Uterus (tissue), 2 donors: Measurements from ENCODE around the gene CHCHD10.

Source experiments
- POLR2A ChIP-seq, 2 donors: fragments of 450-650 bp; IDR thresholded peaks; one replicate each; pipeline ENCODE4 v1.6.1; 2016; ENCODE audit warnings: antibody characterized with exemption in 2 of 2, mild to moderate bottlenecking in 1 of 2, moderate library complexity in 1 of 2
- TF ChIP-seq, protein P1 (sequence below), 4 experiments: fragments of 200-600 bp in 2 of 4; fragments of 450-650 bp in 2 of 4; sonication (generic) in 2 of 4; IDR thresholded peaks; one replicate each; pipeline ENCODE4 v1.5.1; 2016 to 2019; ENCODE audit warnings: antibody characterized with exemption in 4 of 4, mild to moderate bottlenecking in 2 of 4, moderate library complexity in 1 of 4

DNA sequence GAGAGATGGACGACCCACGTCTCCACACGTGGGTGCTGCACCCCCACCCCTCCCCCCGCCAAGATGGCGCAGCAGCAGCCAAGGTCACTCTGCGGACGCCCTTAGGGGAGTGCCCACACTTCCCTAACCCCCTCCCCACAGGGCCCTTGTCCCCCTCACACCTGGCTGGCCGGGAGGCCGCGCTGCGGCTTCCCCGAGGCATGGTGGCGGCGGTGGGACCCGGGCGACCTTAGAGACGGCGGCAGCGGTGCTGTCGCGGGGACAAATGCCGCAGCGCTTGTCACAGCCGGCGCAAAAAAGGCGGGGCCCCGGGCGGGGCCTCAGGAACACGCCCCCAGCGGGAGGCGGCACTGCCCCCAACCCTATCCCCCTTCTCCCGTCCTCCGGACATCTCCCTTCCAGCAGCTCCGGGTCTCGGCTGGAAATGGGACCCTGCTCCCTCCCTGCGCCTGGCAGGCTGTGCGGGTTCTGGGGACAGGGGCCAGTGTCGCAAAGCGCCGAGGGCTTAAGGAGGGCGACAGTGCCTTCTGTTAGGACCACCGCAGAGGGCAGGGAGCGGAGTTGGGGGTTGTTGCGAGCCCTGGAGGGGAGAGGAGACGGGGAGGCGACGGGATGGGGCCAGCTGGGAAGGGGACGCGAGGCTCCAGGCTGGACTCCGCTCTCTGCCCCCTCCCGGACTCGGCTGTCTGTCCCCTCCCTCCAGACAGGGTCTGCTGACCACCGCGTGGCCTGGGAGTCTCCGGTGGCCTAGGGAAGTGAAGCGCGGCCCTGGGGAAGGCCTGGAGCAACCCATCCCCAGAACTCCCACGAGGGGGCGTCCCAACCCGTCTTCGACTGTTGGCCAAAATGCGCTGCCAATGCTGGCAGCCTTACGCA, at the start of gene CHCHD10:
- TF ChIP-seq, protein P1, sequence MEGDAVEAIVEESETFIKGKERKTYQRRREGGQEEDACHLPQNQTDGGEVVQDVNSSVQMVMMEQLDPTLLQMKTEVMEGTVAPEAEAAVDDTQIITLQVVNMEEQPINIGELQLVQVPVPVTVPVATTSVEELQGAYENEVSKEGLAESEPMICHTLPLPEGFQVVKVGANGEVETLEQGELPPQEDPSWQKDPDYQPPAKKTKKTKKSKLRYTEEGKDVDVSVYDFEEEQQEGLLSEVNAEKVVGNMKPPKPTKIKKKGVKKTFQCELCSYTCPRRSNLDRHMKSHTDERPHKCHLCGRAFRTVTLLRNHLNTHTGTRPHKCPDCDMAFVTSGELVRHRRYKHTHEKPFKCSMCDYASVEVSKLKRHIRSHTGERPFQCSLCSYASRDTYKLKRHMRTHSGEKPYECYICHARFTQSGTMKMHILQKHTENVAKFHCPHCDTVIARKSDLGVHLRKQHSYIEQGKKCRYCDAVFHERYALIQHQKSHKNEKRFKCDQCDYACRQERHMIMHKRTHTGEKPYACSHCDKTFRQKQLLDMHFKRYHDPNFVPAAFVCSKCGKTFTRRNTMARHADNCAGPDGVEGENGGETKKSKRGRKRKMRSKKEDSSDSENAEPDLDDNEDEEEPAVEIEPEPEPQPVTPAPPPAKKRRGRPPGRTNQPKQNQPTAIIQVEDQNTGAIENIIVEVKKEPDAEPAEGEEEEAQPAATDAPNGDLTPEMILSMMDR (IDR thresholded peaks at IDR 0.05) = peak; percentile 74 to 88 (median 82)
- peak in 1 of 2 donors; percentile 56 for TF ChIP-seq POLR2A (IDR thresholded peaks at IDR 0.05)
